K562 (cell line): ENCODE results near the gene TMEM242. TPM values are rescaled to one million over a fixed set of nuclear protein-coding genes. Genes with fewer than 3 reads are reported as not detected.
A peak's percentile ranks its signal among the peaks of the same experiment; 100 is the strongest.

Experiments used
- ARHGAP35 ChIP-seq: fragments of 450-650 bp; IDR thresholded peaks from 2 replicates; pipeline ENCODE4 v1.6.1; 2018; ENCODE audit not compliant: partially characterized antibody
- GTF2E2 ChIP-seq: fragments of 200-800 bp; sonication (Bioruptor generic); IDR thresholded peaks from 2 replicates; pipeline ENCODE4 v1.6.1; 2016; ENCODE audit warnings: missing genetic modification characterization, missing compliant biosample characterization
- ILK ChIP-seq: fragments of 450-650 bp; IDR thresholded peaks from 2 replicates; pipeline ENCODE4 v1.6.1; 2016; ENCODE audit warnings: missing genetic modification characterization, low read depth, mild to moderate bottlenecking, missing compliant biosample characterization, moderate library complexity, borderline replicate concordance
- NCOA4 ChIP-seq: fragments of 450-650 bp; IDR thresholded peaks from 2 replicates; pipeline ENCODE4 v1.6.1; 2018; ENCODE audit warnings: mild to moderate bottlenecking; ENCODE audit not compliant: partially characterized antibody
- RBBP5 ChIP-seq: fragments of 200-600 bp; sonication (generic); IDR thresholded peaks from 2 replicates; pipeline ENCODE4 v1.6.1; 2012; ENCODE audit warnings: borderline replicate concordance, mild to moderate bottlenecking, low read length, control low read depth, inconsistent platforms; ENCODE audit not compliant: insufficient read depth, poor library complexity, severe bottlenecking
- SMC3 ChIP-seq: conservative IDR thresholded peaks from 2 replicates; pipeline ENCODE4 v1.6.1; 2011; ENCODE audit warnings: low read depth, low read length, improper control_type of control experiment; ENCODE audit not compliant: insufficient read depth
- SRSF1 ChIP-seq: fragments of 200-400 bp; formaldehyde crosslinking; IDR thresholded peaks from 2 replicates; pipeline ENCODE4 v1.6.1; 2017; ENCODE audit warnings: mild to moderate bottlenecking, low read depth, low read length, moderate library complexity
- TEAD1 ChIP-seq, 2 experiments: fragments of 450-650 bp in 1 of 2; sonication (generic) in 1 of 2; formaldehyde crosslinking; IDR thresholded peaks; 2 replicates each; pipeline versions ENCODE4 v1.4.0 to v1.8.0; 2020 to 2022; ENCODE audit warnings: mild to moderate bottlenecking in 2 of 2, missing genetic modification reagents in 1 of 2
- polyA plus RNA-seq, 8 experiments: library from polyadenylated mRNA; depleted of rRNA in 4 of 8; stranded (reverse) in 5 of 8; unstranded in 3 of 8; fragments of >200 nt; fragmentation: Nextera tagmentation in 2 of 8; fragmentation: Illumina TruSeq in 1 of 8; extraction: Ambion mirVana in 2 of 8; extraction: Trizol in 1 of 8; gene quantifications; 2 replicates each; pipeline versions ENCODE4 v1.2.1 to v1.2.3, GENCODE V29; 2011 to 2014; ENCODE audit warnings: inconsistent platforms in 1 of 8, missing spikeins in 1 of 8
- total RNA-seq, 7 experiments: library from RNA; depleted of rRNA in 6 of 7; stranded (reverse); fragments of >200 nt in 6 of 7; fragmentation: Illumina TruSeq in 2 of 7; extraction: Trizol in 2 of 7; gene quantifications; 2 replicates each; pipeline versions ENCODE4 v1.2.1 to v1.2.3, GENCODE V29; 2011 to 2021; ENCODE audit warnings: low replicate concordance in 1 of 7
- TF ChIP-seq, protein P1 (sequence below): fragments of 450-650 bp; IDR thresholded peaks from 2 replicates; pipeline ENCODE4 v1.6.1; 2016; ENCODE audit warnings: mild to moderate bottlenecking, moderate library complexity
- TF ChIP-seq, protein P2 (sequence below), 2 experiments: IDR thresholded peaks; 2 replicates each; pipeline ENCODE4 v1.6.1; 2012; ENCODE audit warnings: improper control_type of control experiment in 2 of 2, low read depth in 2 of 2, low read length in 2 of 2, borderline replicate concordance in 1 of 2

The TMEM242 gene
- total and polyA plus RNA-seq, 9 of the 15 experiments (the other 6 are each of a cell fraction or from before 2014, with no cell fraction given) = 9.5 to 35.3 (median 16.5) TPM

DNA sequence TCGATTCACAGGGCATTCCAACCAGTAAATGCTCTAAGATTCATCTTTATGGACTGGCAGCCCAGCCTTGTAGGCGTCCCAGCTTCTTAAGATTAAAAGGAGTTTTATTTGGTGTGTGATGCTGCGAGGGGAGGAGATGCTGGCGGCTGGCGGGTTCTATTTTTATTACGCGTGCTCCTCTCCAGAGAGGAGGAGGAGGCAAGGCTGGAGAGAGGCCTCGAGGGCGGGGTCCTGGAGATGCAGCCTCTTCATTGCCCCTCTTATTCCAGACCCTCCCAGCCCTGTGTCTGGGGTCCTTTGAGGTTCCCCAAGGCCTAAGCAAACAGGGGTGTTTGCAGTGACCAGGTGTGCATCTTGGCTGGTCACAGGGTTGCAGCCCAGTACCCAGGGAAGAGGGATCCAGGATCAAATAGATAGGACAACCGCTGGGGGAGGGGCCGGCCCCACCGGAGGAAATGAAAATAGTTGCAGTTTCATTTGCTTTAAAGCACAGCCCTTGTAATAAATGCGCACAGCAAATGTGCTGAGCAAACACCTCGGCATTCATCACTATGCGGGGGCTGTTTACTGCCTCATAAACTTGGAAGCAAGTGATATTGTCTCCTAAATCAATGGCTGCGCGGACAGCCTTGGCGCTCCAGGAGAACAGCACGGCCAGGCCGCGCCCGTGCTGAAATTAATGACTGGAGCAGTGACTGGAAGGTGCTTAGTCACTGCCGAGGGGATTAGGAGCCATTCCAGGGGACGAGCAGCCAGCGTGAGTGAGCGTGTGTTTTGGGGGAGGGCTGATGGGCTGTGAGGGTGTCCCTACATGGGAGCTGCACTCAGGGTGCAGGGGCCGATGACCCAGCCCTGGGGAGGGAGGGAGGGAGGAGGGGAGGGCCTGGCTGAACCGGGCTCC, 83.0 kb downstream of the TMEM242 start (continued):
- TF ChIP-seq, protein P1, sequence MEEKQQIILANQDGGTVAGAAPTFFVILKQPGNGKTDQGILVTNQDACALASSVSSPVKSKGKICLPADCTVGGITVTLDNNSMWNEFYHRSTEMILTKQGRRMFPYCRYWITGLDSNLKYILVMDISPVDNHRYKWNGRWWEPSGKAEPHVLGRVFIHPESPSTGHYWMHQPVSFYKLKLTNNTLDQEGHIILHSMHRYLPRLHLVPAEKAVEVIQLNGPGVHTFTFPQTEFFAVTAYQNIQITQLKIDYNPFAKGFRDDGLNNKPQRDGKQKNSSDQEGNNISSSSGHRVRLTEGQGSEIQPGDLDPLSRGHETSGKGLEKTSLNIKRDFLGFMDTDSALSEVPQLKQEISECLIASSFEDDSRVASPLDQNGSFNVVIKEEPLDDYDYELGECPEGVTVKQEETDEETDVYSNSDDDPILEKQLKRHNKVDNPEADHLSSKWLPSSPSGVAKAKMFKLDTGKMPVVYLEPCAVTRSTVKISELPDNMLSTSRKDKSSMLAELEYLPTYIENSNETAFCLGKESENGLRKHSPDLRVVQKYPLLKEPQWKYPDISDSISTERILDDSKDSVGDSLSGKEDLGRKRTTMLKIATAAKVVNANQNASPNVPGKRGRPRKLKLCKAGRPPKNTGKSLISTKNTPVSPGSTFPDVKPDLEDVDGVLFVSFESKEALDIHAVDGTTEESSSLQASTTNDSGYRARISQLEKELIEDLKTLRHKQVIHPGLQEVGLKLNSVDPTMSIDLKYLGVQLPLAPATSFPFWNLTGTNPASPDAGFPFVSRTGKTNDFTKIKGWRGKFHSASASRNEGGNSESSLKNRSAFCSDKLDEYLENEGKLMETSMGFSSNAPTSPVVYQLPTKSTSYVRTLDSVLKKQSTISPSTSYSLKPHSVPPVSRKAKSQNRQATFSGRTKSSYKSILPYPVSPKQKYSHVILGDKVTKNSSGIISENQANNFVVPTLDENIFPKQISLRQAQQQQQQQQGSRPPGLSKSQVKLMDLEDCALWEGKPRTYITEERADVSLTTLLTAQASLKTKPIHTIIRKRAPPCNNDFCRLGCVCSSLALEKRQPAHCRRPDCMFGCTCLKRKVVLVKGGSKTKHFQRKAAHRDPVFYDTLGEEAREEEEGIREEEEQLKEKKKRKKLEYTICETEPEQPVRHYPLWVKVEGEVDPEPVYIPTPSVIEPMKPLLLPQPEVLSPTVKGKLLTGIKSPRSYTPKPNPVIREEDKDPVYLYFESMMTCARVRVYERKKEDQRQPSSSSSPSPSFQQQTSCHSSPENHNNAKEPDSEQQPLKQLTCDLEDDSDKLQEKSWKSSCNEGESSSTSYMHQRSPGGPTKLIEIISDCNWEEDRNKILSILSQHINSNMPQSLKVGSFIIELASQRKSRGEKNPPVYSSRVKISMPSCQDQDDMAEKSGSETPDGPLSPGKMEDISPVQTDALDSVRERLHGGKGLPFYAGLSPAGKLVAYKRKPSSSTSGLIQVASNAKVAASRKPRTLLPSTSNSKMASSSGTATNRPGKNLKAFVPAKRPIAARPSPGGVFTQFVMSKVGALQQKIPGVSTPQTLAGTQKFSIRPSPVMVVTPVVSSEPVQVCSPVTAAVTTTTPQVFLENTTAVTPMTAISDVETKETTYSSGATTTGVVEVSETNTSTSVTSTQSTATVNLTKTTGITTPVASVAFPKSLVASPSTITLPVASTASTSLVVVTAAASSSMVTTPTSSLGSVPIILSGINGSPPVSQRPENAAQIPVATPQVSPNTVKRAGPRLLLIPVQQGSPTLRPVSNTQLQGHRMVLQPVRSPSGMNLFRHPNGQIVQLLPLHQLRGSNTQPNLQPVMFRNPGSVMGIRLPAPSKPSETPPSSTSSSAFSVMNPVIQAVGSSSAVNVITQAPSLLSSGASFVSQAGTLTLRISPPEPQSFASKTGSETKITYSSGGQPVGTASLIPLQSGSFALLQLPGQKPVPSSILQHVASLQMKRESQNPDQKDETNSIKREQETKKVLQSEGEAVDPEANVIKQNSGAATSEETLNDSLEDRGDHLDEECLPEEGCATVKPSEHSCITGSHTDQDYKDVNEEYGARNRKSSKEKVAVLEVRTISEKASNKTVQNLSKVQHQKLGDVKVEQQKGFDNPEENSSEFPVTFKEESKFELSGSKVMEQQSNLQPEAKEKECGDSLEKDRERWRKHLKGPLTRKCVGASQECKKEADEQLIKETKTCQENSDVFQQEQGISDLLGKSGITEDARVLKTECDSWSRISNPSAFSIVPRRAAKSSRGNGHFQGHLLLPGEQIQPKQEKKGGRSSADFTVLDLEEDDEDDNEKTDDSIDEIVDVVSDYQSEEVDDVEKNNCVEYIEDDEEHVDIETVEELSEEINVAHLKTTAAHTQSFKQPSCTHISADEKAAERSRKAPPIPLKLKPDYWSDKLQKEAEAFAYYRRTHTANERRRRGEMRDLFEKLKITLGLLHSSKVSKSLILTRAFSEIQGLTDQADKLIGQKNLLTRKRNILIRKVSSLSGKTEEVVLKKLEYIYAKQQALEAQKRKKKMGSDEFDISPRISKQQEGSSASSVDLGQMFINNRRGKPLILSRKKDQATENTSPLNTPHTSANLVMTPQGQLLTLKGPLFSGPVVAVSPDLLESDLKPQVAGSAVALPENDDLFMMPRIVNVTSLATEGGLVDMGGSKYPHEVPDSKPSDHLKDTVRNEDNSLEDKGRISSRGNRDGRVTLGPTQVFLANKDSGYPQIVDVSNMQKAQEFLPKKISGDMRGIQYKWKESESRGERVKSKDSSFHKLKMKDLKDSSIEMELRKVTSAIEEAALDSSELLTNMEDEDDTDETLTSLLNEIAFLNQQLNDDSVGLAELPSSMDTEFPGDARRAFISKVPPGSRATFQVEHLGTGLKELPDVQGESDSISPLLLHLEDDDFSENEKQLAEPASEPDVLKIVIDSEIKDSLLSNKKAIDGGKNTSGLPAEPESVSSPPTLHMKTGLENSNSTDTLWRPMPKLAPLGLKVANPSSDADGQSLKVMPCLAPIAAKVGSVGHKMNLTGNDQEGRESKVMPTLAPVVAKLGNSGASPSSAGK = peak; percentile 44; the same call in 1 of the 2 replicates
- TF ChIP-seq TEAD1 (CRISPR knock-in tag; IDR thresholded peaks at IDR 0.05) (peak in 1 of 2 experiments; percentile 76; a peak in 1 of 4 replicates), NCOA4 (no peak), ARHGAP35 (no peak), SRSF1 (no peak), RBBP5 (peak; percentile 76), GTF2E2 (tag) (no peak), SMC3 (no peak), ILK (tag) (no peak)
- TF ChIP-seq, protein P2, sequence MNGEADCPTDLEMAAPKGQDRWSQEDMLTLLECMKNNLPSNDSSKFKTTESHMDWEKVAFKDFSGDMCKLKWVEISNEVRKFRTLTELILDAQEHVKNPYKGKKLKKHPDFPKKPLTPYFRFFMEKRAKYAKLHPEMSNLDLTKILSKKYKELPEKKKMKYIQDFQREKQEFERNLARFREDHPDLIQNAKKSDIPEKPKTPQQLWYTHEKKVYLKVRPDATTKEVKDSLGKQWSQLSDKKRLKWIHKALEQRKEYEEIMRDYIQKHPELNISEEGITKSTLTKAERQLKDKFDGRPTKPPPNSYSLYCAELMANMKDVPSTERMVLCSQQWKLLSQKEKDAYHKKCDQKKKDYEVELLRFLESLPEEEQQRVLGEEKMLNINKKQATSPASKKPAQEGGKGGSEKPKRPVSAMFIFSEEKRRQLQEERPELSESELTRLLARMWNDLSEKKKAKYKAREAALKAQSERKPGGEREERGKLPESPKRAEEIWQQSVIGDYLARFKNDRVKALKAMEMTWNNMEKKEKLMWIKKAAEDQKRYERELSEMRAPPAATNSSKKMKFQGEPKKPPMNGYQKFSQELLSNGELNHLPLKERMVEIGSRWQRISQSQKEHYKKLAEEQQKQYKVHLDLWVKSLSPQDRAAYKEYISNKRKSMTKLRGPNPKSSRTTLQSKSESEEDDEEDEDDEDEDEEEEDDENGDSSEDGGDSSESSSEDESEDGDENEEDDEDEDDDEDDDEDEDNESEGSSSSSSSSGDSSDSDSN (IDR thresholded peaks at IDR 0.05; ENCODE audit: borderline replicate concordance in 1 of 2, low read depth in 2 of 2, low read length in 2 of 2) = 0 out of 4 replicates have a peak, but pooled peaks of 1 of the 2 experiments have one; percentile 74
